ENCODE data around the gene RTP5. TPM values are rescaled to one million over a fixed set of nuclear protein-coding genes. Genes with fewer than 3 reads are reported as not detected.
"Not testable (repeated sequence)": the region's sequence is repeated elsewhere in the genome, so short reads cannot be mapped to it uniquely, and the experiment has no call there.

RTP5 gene
- total RNA-seq, 1 donor, result 1.1 TPM

GRCh38 chr2:241900251-241901017 lies 30.9 kb downstream of the RTP5 start:
- no peak for DNase-seq (ENCODE audit: low read depth in 2 of 3, low spot score in 2 of 3)

- DNase-seq (ENCODE audit: low read depth in 2 of 3, low spot score in 2 of 3), result no peak
These were observed 31.5 kb downstream of the RTP5 start for GRCh38 chr2:241901018-241901380.

GRCh38 chr2:241901500-241902351 lies 32.2 kb downstream of the RTP5 start:
- no peak for DNase-seq (ENCODE audit: low read depth in 2 of 3, low spot score in 2 of 3)

- no peak for DNase-seq (ENCODE audit: low read depth in 2 of 3, low spot score in 2 of 3)
These were observed 32.9 kb downstream of the RTP5 start for GRCh38 chr2:241902357-241902991.

GRCh38 chr2:241903121-241904010 lies 33.8 kb downstream of the RTP5 start:
- no peak for DNase-seq (ENCODE audit: low read depth in 2 of 3, low spot score in 2 of 3)

GRCh38 chr2:241904011-241904718 lies 34.6 kb downstream of the RTP5 start:
- no peak for DNase-seq (ENCODE audit: low read depth in 2 of 3, low spot score in 2 of 3)

GRCh38 chr2:241904791-241905710 lies 35.5 kb downstream of the RTP5 start:
- no peak for DNase-seq (ENCODE audit: low read depth in 2 of 3, low spot score in 2 of 3)

- no peak for DNase-seq (ENCODE audit: low read depth in 2 of 3, low spot score in 2 of 3)
These were observed 36.3 kb downstream of the RTP5 start for GRCh38 chr2:241905716-241906377.

- not testable (repeated sequence) for DNase-seq (ENCODE audit: low read depth in 2 of 3, low spot score in 2 of 3)
These were observed 36.8 kb downstream of the RTP5 start for GRCh38 chr2:241906378-241906770.

- no peak for DNase-seq (ENCODE audit: low read depth in 2 of 3, low spot score in 2 of 3)
These were observed 37.5 kb downstream of the RTP5 start for GRCh38 chr2:241906826-241907570.

GRCh38 chr2:241907831-241908230 lies 38.3 kb downstream of the RTP5 start:
- not testable (repeated sequence) for DNase-seq (ENCODE audit: low read depth in 2 of 3, low spot score in 2 of 3)

GRCh38 chr2:241908686-241909420 lies 39.3 kb downstream of the RTP5 start:
- no peak for DNase-seq (ENCODE audit: low read depth in 2 of 3, low spot score in 2 of 3)

GRCh38 chr2:241909769-241910168 lies 40.2 kb downstream of the RTP5 start:
- DNase-seq (ENCODE audit: low read depth in 2 of 3, low spot score in 2 of 3), result no peak

- DNase-seq (ENCODE audit: low read depth in 2 of 3, low spot score in 2 of 3), result no peak
These were observed 41.3 kb downstream of the RTP5 start for GRCh38 chr2:241910604-241911520.

GRCh38 chr2:241911551-241911950 lies 42.0 kb downstream of the RTP5 start:
- DNase-seq (ENCODE audit: low read depth in 2 of 3, low spot score in 2 of 3), result no peak

- no peak for DNase-seq (ENCODE audit: low read depth in 2 of 3, low spot score in 2 of 3)
These were observed 42.6 kb downstream of the RTP5 start for GRCh38 chr2:241912021-241912555.
